HG02973 (cell line): ENCODE results near the gene PTPRN2.

Experiments used
- ATAC-seq: cut with Tn5 transposase; IDR thresholded peaks from one replicate; pipeline ENCODE4 v1.9.1; 2021; ENCODE audit warnings: moderate library complexity; ENCODE audit not compliant: unreplicated experiment

PTPRN2 gene

GRCh38 chr7:157801113-157801512 is 786.5 kb downstream of the PTPRN2 start:
- no peak for ATAC-seq

- no peak for ATAC-seq
Measured at GRCh38 chr7:157800281-157800680, 787.3 kb downstream of the PTPRN2 start.

- no peak for ATAC-seq
Measured at GRCh38 chr7:157799076-157799685, 788.4 kb downstream of the PTPRN2 start.

- ATAC-seq: no peak
Measured at GRCh38 chr7:157797361-157797760, 790.3 kb downstream of the PTPRN2 start.

GRCh38 chr7:157796846-157797245 is 790.8 kb downstream of the PTPRN2 start:
- ATAC-seq: no peak

GRCh38 chr7:157795643-157796042 is 792.0 kb downstream of the PTPRN2 start:
- ATAC-seq: no peak

- ATAC-seq: no peak
Measured at GRCh38 chr7:157795199-157795598, 792.4 kb downstream of the PTPRN2 start.

GRCh38 chr7:157794746-157795065 is 792.9 kb downstream of the PTPRN2 start:
- no peak for ATAC-seq

DNA sequence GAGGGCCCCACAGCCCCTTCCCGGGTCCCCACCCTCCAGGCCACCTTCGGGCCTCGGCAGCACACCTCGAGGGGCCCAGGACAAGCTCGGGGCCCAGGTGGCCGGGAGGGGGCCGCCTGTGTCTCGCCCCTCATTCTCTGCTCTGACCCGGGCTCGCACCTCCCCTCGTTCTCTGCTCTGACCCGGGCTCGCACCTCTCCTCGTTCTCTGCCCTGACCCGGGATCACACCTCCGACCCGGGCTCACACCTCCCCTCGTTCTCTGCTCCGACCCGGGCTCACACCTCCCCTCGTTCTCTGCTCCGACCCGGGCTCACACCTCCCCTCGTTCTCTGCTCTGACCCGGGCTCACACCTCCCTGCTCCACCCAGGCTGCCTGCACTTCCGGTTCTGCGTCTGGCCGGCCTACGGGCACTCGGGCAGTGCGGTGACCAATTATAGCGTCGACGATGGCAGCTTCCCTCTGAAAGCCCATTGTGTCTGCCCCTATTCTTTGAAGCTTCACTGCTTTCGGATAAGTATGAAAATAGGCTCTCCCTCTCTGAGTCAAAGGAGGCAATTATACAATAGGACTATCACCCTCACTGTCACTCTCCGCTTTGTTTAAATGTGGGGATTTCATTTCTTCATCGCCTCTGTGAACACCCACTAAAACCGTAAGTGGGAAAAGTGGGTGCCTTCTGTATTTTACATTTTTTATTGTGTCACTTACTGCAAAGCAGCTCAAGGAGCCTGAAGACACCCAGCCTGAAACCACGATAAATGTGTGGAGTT is 793.5 kb downstream of the PTPRN2 start:
- ATAC-seq: no peak

GRCh38 chr7:157793087-157793353 is 794.6 kb downstream of the PTPRN2 start:
- no peak for ATAC-seq

DNA sequence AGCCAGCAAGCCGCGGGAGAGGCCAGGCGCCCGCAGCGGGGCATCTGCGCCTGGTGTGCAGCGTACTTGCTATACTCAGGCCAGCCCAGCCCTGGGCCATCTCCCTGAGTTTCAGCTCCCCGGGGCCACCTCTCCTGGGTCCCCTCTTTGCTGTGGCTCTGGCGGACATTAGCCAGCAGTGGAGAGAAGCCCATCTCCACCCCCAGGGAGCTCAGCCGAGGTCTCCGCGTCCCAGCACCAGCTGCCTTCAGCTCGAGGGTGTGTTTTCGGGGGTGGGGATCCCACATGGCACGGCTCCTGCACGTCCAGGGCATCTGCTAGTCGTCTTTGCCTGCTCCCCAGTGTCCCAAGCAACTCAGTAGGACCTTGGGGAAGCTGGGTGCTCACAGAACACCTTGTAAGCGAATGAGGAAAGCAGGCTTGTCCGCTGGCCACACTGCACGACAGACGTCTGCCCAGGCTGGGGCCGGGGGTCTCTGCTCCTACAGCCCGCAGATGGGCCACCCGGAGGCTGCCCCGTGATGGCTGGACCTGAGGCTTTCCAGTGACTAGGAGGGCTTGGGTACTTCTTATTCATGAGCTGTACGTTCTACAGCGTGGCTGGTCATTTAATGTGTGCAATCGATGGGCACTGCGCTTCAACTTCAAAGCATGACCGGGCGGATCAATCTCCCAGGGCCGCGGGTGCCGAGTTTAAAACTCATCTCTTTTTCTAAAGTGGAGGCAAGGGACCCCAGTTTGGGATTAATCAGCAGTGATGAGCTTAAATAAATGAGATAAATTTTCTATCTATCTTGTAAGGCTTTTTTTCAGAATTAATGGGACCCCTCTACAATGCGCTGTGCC is 795.2 kb downstream of the PTPRN2 start:
- ATAC-seq: no peak

DNA sequence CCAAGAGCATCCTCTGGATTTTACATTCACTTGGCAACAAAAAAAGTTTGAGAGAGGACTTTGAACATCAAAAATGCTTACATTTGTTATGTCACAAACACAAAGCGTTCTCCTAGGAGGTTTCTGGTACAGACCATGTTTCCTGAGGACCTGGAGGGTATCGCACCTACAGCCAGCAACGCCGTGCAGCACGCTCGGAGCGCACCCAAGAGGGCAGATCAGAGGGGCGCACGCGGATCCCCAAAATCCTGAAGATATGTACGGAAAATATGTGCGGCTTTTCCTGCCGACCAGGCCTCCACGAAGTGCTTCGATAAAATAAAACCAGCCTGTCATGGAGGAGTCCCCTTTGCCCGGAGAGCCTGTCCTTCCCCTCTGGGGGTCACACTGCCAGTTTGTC is 796.0 kb downstream of the PTPRN2 start:
- no peak for ATAC-seq

- ATAC-seq: no peak
Measured at GRCh38 chr7:157791261-157791660, 796.4 kb downstream of the PTPRN2 start.

- no peak for ATAC-seq
Measured at GRCh38 chr7:157789942-157790341, 797.7 kb downstream of the PTPRN2 start.

DNA sequence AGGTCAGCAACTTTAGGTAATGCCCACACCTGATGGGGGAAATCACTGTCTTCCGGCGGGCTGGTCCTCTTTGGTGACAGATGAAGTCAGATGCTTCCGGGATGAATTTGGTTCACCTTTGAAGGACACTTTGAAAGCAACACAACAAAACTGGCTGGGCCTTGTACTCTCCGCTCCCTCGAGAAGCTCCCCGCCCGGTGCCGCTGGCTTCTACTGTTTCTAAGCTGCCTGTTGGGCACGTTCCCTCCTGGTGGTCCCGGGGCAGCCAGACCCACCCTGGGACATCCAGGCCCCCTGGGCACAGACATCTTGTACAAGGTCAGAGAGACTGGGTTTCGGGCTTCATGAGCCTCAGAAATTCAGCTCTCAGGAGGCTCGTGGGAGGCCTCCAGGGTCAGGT is 798.5 kb downstream of the PTPRN2 start:
- no peak for ATAC-seq

DNA sequence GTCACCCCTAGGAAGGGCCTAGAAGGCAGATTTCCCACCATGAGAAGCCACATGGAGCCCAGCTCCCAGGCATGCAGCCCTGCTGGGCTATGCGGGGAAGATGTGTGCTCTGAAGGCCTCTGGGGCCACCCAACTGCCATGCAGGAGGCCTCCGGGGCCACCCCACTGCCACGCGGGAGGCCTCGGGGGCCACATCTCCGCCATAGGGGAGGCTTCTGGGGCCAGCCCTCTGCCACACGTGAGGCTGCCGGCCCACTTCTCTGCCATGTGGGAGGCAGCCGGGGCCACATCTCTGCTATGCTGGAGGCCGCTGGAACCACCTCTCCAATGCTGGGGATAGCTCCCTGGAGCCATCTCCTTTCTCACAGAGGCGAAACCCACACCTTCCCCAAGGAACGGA is 799.0 kb downstream of the PTPRN2 start:
- no peak for ATAC-seq

- no peak for ATAC-seq
Measured at GRCh38 chr7:157787275-157787701, 800.3 kb downstream of the PTPRN2 start.

GRCh38 chr7:157786375-157787274 is 801.0 kb downstream of the PTPRN2 start:
- ATAC-seq: no peak

GRCh38 chr7:157785486-157786186 is 802.0 kb downstream of the PTPRN2 start:
- ATAC-seq: no peak

GRCh38 chr7:157784979-157785441 is 802.6 kb downstream of the PTPRN2 start:
- no peak for ATAC-seq
